ENCODE measurements around the gene EPHA3.

EPHA3 gene

GRCh38 chr3:89364314-89364713, 256.9 kb downstream of the EPHA3 start:
- no peak for TF ChIP-seq CTCF (IDR thresholded peaks at IDR 0.05; ENCODE audit: low read depth, low read length)
- DNase-seq (ENCODE audit: extremely low read depth, low read depth): no peak

- TF ChIP-seq CTCF (IDR thresholded peaks at IDR 0.05; ENCODE audit: low read depth, low read length): no peak
Measured at GRCh38 chr3:89367166-89367565, 259.7 kb downstream of the EPHA3 start.

GRCh38 chr3:89368846-89369245, 261.4 kb downstream of the EPHA3 start:
- no peak for TF ChIP-seq CTCF (IDR thresholded peaks at IDR 0.05; ENCODE audit: low read depth, low read length)
- no peak for DNase-seq (ENCODE audit: extremely low read depth, low read depth)

More at GRCh38 chr3:89367166-89367565, 259.7 kb downstream of the EPHA3 start:
- DNase-seq (ENCODE audit: extremely low read depth, low read depth): no peak

GRCh38 chr3:89372456-89372855, 265.0 kb downstream of the EPHA3 start:
- DNase-seq (ENCODE audit: extremely low read depth, low read depth): no peak
- TF ChIP-seq CTCF (IDR thresholded peaks at IDR 0.05; ENCODE audit: low read depth, low read length): no peak

GRCh38 chr3:89373434-89373833, 266.0 kb downstream of the EPHA3 start:
- no peak for DNase-seq (ENCODE audit: extremely low read depth, low read depth)
- TF ChIP-seq CTCF (IDR thresholded peaks at IDR 0.05; ENCODE audit: low read depth, low read length): no peak

GRCh38 chr3:89375451-89375850, 268.0 kb downstream of the EPHA3 start:
- DNase-seq (ENCODE audit: extremely low read depth, low read depth): no peak
- no peak for TF ChIP-seq CTCF (IDR thresholded peaks at IDR 0.05; ENCODE audit: low read depth, low read length)

- no peak for TF ChIP-seq CTCF (IDR thresholded peaks at IDR 0.05; ENCODE audit: low read depth, low read length)
Measured at GRCh38 chr3:89380016-89380415, 272.6 kb downstream of the EPHA3 start.

More at GRCh38 chr3:89380016-89380415, 272.6 kb downstream of the EPHA3 start:
- no peak for DNase-seq (ENCODE audit: extremely low read depth, low read depth)

All from AG09319 (cell line).